ENCODE results near the gene DPF3.

DNA sequence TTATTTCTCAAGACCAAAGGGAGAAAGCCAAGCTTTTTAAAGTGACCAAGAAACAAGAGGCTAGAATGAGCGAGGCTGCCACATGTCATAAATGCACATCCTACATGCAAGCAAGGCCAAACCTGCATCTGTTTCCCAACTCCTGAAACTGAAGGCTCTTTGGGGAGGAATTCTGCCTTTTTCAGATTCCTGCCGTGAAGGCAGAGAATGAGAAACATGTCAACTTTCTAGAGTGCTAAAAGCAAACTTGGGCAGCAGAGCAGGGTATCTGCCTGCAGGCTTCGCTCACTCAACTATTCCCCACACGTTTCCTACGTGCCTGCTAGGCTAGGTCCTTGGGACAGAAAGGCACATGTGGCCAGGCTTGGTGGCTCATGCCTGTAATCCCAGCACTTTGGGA, 15.2 kb downstream of the DPF3 start:
- TF ChIP-seq, protein P1, sequence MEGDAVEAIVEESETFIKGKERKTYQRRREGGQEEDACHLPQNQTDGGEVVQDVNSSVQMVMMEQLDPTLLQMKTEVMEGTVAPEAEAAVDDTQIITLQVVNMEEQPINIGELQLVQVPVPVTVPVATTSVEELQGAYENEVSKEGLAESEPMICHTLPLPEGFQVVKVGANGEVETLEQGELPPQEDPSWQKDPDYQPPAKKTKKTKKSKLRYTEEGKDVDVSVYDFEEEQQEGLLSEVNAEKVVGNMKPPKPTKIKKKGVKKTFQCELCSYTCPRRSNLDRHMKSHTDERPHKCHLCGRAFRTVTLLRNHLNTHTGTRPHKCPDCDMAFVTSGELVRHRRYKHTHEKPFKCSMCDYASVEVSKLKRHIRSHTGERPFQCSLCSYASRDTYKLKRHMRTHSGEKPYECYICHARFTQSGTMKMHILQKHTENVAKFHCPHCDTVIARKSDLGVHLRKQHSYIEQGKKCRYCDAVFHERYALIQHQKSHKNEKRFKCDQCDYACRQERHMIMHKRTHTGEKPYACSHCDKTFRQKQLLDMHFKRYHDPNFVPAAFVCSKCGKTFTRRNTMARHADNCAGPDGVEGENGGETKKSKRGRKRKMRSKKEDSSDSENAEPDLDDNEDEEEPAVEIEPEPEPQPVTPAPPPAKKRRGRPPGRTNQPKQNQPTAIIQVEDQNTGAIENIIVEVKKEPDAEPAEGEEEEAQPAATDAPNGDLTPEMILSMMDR (CRISPR knock-in tag; IDR thresholded peaks at IDR 0.05) = no peak
- TF ChIP-seq, protein P2, sequence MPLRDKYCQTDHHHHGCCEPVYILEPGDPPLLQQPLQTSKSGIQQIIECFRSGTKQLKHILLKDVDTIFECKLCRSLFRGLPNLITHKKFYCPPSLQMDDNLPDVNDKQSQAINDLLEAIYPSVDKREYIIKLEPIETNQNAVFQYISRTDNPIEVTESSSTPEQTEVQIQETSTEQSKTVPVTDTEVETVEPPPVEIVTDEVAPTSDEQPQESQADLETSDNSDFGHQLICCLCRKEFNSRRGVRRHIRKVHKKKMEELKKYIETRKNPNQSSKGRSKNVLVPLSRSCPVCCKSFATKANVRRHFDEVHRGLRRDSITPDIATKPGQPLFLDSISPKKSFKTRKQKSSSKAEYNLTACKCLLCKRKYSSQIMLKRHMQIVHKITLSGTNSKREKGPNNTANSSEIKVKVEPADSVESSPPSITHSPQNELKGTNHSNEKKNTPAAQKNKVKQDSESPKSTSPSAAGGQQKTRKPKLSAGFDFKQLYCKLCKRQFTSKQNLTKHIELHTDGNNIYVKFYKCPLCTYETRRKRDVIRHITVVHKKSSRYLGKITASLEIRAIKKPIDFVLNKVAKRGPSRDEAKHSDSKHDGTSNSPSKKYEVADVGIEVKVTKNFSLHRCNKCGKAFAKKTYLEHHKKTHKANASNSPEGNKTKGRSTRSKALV (CRISPR knock-in tag; IDR thresholded peaks at IDR 0.05) = no peak
- TF ChIP-seq LCORL (IDR thresholded peaks at IDR 0.05) (no peak), LCORL (CRISPR knock-in tag; IDR thresholded peaks at IDR 0.05) (no peak), ATAD3A (CRISPR knock-in tag; IDR thresholded peaks at IDR 0.05) (no peak), CBX2 (IDR thresholded peaks at IDR 0.05; ENCODE audit: low read depth, low read length) (no peak), CBX2 (CRISPR knock-in tag; IDR thresholded peaks at IDR 0.05; ENCODE audit: low read depth) (no peak)
- TF ChIP-seq, protein P3, sequence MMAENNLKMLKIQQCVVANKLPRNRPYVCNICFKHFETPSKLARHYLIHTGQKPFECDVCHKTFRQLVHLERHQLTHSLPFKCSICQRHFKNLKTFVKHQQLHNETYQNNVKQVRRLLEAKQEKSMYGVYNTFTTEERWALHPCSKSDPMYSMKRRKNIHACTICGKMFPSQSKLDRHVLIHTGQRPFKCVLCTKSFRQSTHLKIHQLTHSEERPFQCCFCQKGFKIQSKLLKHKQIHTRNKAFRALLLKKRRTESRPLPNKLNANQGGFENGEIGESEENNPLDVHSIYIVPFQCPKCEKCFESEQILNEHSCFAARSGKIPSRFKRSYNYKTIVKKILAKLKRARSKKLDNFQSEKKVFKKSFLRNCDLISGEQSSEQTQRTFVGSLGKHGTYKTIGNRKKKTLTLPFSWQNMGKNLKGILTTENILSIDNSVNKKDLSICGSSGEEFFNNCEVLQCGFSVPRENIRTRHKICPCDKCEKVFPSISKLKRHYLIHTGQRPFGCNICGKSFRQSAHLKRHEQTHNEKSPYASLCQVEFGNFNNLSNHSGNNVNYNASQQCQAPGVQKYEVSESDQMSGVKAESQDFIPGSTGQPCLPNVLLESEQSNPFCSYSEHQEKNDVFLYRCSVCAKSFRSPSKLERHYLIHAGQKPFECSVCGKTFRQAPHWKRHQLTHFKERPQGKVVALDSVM (CRISPR knock-in tag; IDR thresholded peaks at IDR 0.05) = no peak
